Mammary epithelial cell (primary cell): ENCODE data around the gene CYTH3.

Experiments used
- EZH2 ChIP-seq: IDR thresholded peaks from 2 replicates; pipeline ENCODE4 v1.6.1; 2012; ENCODE audit warnings: low read length, inconsistent platforms, borderline replicate concordance
- TF ChIP-seq, protein P1 (sequence below), 2 donors: IDR thresholded peaks in 1 of 2; conservative IDR thresholded peaks in 1 of 2; 2 replicates each; pipeline ENCODE4 v1.5.1; 2011 to 2012; ENCODE audit warnings: inconsistent platforms in 2 of 2, low read length in 2 of 2, mild to moderate bottlenecking in 2 of 2, control low read depth in 1 of 2, low read depth in 1 of 2; ENCODE audit not compliant: insufficient read depth in 1 of 2; ENCODE audit errors: extremely low read depth in 1 of 2

- TF ChIP-seq, protein P1, sequence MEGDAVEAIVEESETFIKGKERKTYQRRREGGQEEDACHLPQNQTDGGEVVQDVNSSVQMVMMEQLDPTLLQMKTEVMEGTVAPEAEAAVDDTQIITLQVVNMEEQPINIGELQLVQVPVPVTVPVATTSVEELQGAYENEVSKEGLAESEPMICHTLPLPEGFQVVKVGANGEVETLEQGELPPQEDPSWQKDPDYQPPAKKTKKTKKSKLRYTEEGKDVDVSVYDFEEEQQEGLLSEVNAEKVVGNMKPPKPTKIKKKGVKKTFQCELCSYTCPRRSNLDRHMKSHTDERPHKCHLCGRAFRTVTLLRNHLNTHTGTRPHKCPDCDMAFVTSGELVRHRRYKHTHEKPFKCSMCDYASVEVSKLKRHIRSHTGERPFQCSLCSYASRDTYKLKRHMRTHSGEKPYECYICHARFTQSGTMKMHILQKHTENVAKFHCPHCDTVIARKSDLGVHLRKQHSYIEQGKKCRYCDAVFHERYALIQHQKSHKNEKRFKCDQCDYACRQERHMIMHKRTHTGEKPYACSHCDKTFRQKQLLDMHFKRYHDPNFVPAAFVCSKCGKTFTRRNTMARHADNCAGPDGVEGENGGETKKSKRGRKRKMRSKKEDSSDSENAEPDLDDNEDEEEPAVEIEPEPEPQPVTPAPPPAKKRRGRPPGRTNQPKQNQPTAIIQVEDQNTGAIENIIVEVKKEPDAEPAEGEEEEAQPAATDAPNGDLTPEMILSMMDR (conservative IDR thresholded peaks at IDR 0.05 in 1 of 2, IDR thresholded peaks at IDR 0.05 in 1 of 2; ENCODE audit: extremely low read depth in 1 of 2, insufficient read depth in 1 of 2, low read depth in 1 of 2, low read length in 2 of 2), result no peak
- TF ChIP-seq EZH2, result no peak
These were observed 14.7 kb downstream of the CYTH3 start for GRCh38 chr7:6257675-6258074.
